OCI-M1 (cell line): ENCODE measurements around the gene PARVB.

ENCODE experiments used
- DNase-seq: peaks from one replicate; lab custom pipeline; 2025; lab: John Stamatoyannopoulos, UW

The PARVB gene

GRCh38 chr22:44184006-44184405 is 159.9 kb downstream of the PARVB start:
- DNase-seq, result no peak

GRCh38 chr22:44185237-44186120 is 161.4 kb downstream of the PARVB start:
- DNase-seq, result no peak

- DNase-seq, result no peak
Measured at GRCh38 chr22:44186121-44186510, 162.0 kb downstream of the PARVB start.

- DNase-seq, result no peak
Measured at GRCh38 chr22:44186737-44187136, 162.6 kb downstream of the PARVB start.

- DNase-seq, result no peak
Measured at GRCh38 chr22:44187652-44188230, 163.6 kb downstream of the PARVB start.

GRCh38 chr22:44188316-44188715 is 164.2 kb downstream of the PARVB start:
- no peak for DNase-seq

- DNase-seq, result no peak
Measured at GRCh38 chr22:44188986-44189630, 165.0 kb downstream of the PARVB start.

- no peak for DNase-seq
Measured at GRCh38 chr22:44190381-44190976, 166.4 kb downstream of the PARVB start.

GRCh38 chr22:44191036-44191454 is 166.9 kb downstream of the PARVB start:
- no peak for DNase-seq

GRCh38 chr22:44192098-44192815 is 168.2 kb downstream of the PARVB start:
- DNase-seq, result peak; percentile 73

- no peak for DNase-seq
Measured at GRCh38 chr22:44192816-44193534, 168.9 kb downstream of the PARVB start.

GRCh38 chr22:44193535-44193891 is 169.4 kb downstream of the PARVB start:
- DNase-seq, result no peak

- no peak for DNase-seq
Measured at GRCh38 chr22:44194569-44194968, 170.5 kb downstream of the PARVB start.

- DNase-seq, result no peak
Measured at GRCh38 chr22:44195189-44195871, 171.2 kb downstream of the PARVB start.

- no peak for DNase-seq
Measured at GRCh38 chr22:44196241-44196640, 172.1 kb downstream of the PARVB start.

- DNase-seq, result no peak
Measured at GRCh38 chr22:44196731-44197131, 172.6 kb downstream of the PARVB start.

- DNase-seq, result no peak
Measured at GRCh38 chr22:44197271-44197670, 173.2 kb downstream of the PARVB start.

GRCh38 chr22:44199164-44199563 is 175.1 kb downstream of the PARVB start:
- DNase-seq, result no peak

- no peak for DNase-seq
Measured at GRCh38 chr22:44199866-44200265, 175.8 kb downstream of the PARVB start.

- no peak for DNase-seq
Measured at GRCh38 chr22:44200451-44200850, 176.3 kb downstream of the PARVB start.
